Activated CD8-positive, alpha-beta memory T cell treated with anti-CD3 and anti-CD28 coated beads for 4 hours (primary cell): ENCODE results near the gene PSTPIP1.

Experiments
- DNase-seq, 2 donors: peaks; one replicate each; pipeline ENCODE4 v3.0.0-alpha.2; 2020; ENCODE audit warnings: low read depth in 2 of 2

Gene PSTPIP1

DNA sequence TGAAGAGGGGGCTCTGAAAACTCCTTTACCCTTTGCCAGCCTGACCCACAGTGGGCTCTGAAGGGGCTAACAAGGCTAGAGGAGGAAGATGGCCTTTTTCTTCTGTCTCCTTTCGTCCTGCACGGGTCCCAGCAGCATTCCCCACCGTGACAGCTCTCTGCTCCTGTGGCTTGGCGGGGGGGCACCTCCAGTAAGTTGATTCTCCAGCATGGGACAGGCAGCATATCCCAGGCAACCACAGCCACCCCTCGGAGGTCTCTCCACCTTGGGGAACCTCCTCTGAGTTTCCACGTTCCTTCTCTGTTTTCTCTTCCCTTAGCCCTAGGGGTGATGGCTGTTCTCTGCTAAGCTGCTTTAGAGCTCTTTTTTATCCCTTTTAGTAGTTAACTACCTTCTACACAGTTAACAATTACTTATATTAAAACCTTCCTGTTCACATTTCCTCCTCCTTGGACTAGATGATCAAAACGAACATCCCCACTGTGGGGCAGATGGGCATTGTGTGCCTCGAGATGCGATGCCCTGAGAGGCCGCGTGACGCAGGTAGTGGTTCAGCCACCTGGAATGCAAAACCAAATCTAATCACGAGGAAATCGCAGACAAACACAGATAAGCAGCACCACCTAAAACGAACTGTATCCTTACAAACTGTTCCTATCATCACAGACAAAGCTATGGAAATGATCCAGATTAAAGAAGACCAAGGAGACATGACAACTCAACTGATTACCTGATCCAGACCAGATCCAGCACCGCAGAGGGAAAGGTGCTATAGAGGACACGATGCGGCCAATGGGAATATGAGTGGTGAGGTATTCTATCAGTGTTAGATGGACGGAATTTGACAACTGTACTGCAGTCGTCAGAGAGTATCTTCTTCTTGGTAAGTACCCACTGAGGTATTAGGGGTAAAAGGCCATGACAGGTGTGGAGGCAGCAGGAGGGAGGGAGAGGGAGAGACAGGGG is 48.3 kb downstream of the PSTPIP1 start:
- DNase-seq, result no peak

DNA sequence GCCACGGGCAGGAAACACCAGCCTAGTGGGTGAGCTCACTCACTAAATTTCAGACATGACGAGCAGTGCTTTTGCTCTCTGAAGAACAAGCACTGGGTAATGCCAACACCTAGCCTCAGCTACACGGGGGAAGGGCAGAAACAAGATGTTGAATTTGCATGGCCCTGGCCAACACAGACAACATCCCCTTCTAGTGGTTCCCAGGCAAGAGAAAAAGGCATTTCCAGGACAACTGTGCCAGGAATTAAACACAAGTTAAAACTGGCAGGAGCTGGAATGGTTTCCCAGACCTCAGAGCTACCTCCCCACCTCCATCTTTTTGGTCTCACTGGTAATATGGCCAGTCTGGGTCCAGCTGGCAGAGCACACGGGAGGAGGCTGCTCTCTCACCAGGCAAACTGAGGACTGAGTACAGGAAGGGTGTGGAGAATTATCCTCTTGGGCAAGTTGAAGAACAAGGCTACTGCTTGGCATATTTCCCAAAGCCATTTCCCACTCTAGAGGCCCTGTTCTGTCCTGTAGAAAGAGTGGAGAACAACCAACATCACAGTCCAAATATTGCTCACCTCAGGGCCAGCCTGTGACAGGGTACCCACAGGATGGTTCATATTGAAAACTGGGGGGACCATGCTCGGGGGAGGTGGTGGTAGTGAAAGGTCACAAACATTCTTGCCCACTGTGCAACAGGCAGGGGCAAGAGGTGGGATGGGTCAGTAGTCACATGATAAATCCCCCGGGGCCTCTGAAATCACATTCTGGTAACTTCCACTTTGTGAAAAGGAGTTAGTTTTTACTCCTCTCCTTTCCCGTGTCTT is 49.5 kb downstream of the PSTPIP1 start:
- no peak for DNase-seq

DNA sequence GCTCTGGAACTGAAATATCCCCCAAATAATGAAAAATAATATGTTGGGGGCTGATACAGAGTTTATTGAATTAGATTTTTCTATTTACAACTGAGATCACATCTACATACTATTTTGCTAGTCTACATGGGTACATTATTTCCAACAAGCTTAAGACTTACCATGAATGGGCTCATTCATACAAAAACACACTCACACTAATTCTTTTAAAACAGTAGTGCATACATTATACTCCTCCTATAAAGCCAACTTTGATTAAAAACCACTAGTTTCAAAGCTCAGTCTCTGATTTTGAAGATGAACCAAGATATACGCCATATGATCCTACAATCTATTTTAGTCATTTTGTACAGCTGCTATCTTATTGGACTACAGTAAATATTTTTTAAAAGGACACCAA is 51.1 kb downstream of the PSTPIP1 start:
- DNase-seq, result no peak

DNA sequence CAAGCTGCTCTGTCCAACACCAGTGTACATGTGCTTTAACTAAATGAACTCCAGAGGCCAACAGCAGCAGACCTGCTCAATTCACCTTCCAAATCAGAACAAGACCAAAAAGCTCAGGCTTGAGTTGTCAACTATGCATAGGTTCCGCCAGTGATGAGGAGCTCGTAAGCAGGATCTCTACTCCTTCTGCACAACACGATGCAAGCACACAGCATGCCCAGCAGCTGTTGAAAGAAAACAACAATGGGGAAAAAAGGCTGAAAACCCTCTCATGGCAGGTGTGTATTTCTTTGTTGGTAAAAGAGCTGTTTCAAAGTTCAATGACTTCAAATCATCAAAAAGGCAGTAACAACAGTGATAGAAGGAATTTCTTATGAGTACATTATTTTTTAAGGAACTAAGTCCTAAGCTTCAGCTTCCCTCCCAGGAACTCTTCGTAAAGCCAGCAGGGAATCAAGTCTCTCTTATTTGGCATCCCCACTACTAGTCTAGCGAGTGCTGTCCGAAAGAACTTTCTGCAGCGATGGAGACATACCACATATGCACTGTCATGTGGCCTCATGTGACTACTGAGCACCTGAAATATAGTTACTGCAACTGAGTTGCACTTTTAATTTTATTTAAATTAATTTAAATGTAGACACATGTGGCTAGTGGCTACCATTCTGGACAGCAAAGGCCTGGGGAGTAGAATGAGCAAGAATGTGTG is 51.9 kb downstream of the PSTPIP1 start:
- no peak for DNase-seq

DNA sequence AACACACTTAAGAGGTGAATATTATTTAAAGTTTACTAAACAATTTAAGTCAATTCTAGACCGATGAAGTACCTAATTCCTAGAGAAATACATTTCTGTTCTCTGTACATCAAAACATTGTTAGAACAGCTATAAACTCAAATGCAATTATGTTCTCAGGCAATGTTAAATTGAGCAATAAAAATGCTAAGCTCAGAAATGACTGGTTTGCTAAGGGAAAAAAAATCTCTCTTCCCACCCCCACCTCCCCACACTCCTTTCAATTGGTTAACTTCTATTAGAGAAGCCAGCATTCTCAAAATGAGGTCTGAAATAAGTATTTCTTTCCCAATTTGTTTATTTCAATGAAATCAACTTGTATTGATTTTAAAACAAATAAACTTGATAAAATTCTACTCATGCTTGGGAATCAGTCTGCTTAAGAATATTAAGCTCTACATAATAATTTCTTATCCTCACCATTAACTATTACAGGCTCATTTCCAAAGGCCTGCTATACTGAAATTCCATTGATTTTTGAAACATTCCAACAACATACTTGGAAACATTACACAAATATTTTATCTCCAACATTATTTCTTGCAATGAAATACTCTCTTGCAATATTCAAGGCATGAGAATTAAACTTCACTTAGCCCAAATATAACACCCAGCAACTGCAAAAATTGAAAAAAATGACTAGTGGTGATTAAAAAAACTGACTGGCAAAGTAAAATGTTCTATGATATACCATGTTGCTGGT is 53.4 kb downstream of the PSTPIP1 start:
- no peak for DNase-seq

DNA sequence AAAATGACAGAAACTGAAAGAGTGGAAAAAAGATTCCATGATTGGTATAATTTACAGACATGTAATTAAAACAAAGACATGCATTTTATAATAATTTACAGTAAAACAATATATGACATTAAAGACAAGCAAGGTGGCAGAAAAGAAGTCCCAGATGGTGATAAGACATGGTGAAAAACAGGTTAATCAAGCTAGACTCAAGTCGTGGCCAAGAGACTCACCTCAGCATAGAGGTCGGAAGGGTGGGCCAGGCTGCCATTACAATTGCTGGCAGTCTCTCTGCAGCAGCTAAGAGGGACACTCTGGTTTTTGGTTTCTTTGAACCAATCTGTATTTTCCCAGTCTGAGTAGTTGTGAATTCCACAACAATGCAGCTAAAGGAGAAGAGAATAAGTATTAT is 57.6 kb downstream of the PSTPIP1 start:
- no peak for DNase-seq

DNA sequence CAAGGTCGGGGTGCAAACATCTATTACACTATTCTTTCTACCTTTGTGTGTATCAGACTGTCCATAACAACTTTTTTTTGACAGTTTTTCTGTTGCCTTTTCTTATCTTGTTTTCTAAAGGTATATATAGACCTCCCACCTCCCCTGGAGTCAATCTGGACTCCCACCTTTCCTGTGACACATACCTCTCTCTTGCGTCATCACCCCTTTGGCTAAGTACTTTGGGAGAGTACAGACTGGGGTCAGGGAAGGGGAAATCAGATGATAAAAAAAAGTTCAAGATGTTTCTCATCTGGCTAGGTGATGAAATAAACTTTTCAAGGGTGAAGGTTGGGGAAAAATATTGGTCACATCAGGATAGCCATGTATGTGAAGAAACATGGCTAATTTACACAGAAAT is 58.8 kb downstream of the PSTPIP1 start:
- no peak for DNase-seq

DNA sequence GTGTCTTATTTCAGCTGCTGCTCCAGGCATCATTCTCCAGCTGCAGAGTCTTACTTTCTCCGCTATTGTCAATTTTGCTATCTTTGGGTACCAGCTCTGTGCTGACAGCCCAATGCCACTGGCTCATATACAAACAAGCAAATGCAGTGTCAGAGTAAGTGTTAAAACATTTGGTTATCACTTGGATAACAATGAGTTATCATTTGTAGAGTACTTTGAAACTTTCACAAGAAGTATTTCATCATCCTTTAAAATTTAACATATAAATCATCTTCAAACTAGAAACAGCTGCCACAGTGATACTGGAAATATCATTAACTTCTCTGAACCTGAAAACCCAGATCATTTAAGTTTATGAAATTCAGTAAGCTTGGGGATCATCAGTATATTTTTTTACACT is 62.1 kb downstream of the PSTPIP1 start:
- DNase-seq, result no peak

DNA sequence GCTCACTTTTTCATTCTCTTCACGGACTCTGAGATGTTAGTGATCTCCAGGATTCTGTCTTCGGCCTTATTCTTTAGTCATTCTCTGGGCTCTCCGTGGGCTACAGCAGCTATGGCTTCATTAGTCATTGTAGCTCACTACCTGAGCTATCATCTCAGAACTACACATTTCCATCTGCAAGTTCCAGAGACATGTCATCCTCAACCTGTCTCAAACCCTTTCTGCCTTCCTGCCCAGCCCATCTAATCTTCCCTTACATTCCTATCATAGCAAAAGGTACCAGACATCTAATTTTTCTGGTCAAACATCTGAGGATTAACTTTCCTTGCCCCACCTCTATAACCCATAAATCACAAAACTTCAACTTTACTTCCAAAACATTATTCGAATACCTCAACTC is 62.8 kb downstream of the PSTPIP1 start:
- no peak for DNase-seq

DNA sequence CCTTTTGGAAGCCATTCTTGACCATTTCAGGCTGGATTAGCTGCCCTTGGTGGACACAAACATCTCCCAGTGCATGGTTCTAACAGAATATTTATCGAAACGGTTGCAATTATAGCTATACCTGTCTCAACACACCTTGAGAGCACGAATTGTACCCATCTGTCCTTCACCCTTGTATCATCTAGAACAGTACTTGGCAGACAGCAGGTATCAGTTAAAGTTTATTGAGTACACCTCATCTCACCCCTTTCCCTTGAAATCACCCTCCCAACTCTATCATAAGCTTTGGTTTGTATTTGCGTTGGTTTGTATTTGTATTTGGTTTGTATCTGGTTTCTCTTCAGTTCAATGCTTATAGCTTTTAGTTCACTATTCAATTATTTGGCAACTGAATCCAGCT is 63.5 kb downstream of the PSTPIP1 start:
- DNase-seq, result no peak

DNA sequence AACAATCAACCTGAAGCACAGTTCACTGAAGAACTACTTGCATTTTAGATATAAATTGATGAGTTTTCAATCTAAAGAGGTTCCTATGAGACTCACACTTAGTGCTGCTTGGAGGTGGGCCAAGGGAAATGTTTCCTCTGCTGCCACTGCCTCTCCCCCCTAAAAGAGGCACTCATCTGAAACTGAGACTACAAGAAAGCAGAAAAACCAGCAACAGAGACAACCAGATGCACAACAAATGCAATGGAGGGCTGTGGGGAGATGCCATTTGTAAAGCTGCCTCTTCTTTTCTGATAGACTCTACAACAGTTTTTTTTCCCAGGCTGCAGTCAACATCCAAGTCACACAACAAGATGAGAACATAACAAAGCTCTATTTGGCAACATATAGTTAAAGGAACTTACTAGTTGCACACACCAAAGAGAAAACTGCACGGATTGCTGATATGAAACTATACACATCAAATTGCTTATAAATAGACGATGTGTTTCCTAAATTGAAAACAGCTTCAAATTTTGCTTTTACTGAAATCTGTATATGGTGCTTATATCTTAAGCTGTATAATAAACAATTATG is 64.9 kb downstream of the PSTPIP1 start:
- no peak for DNase-seq

DNA sequence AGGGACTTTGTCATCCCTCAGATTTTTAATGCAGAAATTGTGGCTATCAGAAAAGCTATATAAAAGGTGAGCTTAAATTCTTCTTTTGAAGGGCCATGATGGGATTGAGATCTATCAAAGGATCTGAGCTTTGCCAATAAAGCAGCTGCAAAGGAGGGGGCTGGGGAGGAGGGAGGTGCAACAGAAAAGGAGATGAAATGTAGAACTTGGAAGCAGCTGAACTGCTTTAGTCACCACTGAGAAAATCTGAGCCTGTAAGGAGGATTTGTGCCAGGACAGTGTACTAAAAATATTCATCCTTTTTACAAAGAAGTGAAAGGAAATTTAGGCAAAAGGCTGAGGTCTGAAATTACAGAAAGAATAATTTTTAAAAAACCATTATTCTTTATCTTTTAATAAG is 65.6 kb downstream of the PSTPIP1 start:
- DNase-seq, result no peak

DNA sequence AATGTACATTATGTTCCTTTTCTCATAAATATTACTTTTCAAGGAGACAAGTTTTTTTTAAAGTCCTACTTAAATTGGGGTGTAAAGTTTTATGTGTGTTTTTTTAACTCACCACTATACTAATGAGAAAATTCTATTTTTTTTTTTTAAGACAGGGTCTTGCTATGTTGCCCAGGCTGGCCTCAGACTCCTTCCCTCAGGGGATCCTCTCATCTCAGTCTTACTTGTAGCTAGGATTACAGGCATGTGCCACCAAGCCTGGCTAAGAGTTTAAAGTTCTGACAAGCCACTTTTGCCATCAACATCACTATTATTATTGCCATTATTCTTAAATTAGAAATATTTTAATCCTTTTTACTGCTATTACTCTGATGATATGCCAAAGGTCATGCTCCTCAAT is 68.3 kb downstream of the PSTPIP1 start:
- no peak for DNase-seq

DNA sequence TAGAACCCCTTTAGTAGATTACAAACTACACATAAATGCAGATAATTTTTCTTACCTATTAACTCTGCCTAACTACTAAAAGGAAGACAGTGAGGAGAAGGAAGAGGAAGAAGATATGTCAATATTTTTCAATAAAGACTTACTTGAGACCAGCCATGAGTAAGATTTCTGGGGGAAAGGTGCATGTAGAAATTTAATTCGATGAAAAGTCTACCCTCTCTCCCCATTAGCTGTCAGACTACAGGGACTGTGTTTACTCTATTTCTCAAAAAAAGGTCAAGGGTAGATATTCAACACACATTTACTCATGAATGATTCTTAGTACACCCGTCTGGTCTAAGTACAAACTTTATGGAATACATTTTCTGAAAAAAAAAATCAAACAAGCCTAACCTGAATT is 69.1 kb downstream of the PSTPIP1 start:
- DNase-seq, result no peak

DNA sequence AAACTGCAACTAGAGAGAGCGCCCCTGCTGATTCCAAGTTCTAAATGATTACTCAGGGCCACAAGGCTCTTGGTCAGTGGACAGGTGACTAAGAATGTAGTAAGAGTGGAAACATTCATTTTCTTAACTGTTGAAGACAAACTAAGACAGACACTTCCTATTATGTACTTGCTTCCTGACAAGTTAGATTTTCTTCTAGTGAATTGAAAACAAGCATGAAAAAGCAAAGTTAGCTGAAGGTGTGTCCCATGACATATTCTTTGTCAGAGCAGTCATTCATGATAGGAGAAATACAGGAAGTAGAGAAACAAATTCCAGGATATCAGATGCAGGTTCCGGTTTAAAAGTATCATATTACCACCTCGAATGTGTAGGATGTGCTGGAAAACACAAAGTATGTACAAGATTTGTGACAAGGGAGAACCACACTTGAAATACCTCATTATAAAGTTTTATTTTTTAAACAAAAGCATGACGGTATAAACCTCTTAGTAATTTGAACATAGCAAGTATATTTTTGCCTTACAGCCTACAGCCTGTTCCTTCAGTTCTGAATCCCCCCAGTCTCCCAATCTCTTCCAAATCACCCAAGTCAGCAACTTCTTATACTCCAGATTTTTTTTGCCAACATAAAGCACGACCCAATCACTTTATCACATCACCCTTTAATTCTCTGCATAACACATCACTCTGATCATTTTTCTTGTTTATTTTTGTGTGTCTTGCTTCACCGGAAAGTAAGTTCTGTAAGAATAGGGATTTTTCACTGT is 69.8 kb downstream of the PSTPIP1 start:
- DNase-seq, result no peak

DNA sequence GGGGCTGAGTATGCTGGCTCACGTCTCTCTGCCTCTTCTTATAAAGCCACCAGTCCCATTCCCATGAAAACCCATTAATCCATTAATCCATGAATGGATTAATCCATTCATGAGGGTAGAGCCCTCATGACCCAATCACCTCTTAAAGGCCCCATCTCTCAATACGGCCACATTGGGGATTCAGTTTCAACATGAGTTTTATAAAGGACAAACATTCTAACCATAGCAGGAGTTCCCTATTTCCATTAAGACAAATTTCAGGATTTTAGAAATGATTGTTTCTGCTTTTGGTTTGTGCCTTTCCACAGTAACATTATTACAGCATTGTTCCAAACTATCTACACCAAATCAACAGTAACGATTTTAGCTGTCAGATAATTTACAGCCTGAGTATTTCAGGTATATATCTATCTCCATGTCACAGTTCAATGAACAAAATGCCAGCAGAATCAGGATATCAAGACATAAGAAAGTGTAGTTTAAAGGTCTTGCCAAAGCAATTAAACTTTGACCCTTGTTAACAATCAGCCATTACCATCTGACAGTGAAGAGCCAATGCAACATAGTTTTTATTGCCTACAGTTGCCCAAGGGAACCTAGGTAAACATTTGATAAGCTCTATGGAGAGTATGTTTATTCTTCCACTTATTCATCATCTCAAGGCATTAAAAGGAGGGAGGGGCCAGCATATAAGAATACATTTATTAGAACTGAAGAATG is 72.2 kb downstream of the PSTPIP1 start:
- no peak for DNase-seq

DNA sequence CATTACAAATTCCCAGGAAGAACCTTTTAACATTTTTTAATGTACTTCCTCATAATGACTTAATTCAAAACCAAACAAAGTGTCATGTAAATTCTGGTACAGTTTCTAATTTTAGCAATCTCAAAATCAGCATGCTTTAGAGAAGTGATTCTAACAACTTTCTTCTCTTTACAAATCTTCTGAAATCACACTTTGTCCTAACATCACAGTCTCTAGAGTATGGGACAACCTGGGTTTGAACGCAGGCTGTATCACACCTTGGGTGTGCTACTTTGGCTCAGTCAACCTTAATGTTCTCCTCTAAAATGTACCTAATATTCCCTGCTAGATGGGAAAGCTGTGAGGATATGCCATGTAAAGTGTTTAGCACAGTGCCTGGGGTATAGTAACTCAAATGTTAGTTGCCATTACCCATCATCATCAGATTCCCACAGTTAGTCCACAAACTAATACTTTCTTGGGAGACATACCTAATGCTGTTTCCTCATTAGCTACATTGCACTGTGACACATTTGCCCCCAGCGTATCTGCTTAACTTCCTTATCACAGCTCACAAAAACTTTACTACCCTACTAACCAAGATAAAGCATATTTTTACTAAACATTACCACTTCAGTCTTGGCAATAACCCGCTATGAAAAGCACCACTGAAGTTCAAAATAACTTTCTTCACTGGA is 72.9 kb downstream of the PSTPIP1 start:
- no peak for DNase-seq

DNA sequence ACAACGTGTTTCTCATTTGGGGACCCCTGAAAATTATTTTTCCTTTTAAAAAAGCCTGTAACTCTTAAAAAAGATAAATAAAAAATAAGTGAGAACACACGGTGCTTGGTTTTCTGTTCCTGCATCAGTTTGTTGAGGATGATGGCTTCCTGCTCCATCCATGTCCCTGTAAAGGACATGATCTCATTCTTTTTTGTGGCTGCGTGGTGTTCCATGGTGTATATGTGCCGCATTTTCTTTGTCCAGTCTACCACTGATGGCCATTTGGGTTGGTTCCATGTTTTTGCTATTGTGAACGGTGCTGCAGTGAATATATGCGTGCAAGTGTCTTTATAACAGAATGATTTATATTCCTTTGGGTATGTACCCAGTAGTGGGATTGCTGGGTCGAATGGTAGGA is 73.7 kb downstream of the PSTPIP1 start:
- DNase-seq, result no peak

DNA sequence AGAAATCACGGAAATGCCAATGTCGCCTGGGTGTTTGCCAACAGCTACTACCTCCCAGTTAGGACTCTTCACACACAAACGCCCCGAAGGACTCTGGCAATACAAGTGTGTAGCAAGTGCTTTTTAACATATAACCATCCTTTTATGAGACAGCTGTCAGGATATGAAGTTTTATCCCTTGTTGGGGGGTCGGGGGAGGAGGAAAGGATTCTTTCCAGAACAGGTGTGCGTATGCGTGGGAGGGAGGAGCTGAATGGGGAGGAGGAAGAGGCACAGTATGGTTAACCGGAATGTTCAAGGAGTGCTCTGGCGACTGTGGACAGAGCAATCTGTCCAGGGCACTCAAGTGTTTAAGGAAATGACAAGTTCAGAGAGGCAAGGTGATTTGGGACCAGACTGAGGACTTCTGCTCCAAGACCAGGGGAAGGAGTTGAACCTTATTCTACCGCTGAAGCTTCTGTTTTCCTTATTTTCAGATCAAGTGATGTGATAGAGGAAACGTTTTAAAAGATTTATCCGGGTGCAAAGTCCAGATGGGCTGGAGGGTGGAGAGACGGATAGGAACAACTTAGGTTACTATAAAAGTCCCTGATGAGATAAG is 74.7 kb downstream of the PSTPIP1 start:
- no peak for DNase-seq
